ENCODE measurements around the gene DRAP1. TPM values are rescaled to one million over a fixed set of nuclear protein-coding genes. Genes with fewer than 3 reads are reported as not detected.

The DRAP1 gene
- total RNA-seq, 1 donor from 2014 or later: 68.5 TPM

DNA sequence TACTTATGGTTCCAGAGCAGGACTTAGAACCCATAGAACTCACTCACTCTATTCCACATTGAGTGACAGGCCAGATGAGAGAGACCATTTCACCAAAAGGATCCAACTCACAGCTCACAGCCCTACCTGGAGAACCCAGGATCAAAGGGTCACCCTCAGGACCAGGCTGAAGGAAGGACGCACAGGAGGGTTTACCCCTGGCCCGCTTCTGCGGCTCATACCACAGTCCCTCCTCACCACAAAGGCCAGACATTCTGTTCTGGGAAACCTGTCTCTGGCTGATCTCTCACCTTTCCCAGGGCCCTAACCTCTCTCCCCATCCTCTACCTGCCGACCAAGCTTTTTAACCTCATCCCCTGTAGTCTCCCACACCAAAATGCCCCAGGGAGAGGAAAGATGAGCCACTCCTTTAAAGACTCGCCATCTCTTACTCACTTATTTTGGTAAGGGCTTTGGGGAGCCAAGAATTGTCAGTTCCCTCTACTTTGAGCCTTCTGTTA lies 23.7 kb upstream of the DRAP1 start:
- no peak for TF ChIP-seq CTCF (IDR thresholded peaks at IDR 0.05; ENCODE audit: unreplicated experiment)
- H3K4me3 Mint-ChIP-seq: no peak overlapping the region

GRCh38 chr11:65896034-65896999 lies 22.9 kb upstream of the DRAP1 start:
- no peak overlapping the region for H3K4me3 Mint-ChIP-seq
- no peak for TF ChIP-seq CTCF (IDR thresholded peaks at IDR 0.05; ENCODE audit: unreplicated experiment)
- H3K27me3 Mint-ChIP-seq (ENCODE audit: low read depth): peaks cover 63% of the 10 kb centered on the region
- no peak for DNase-seq (ENCODE audit: low spot score in 2 of 2, unreplicated experiment in 2 of 2)
- H3K36me3 Mint-ChIP-seq: no peaks in the 10 kb centered on the region
- no peaks in the 10 kb centered on the region for H3K9me3 Mint-ChIP-seq
- peaks cover 13% of the 10 kb centered on the region for H3K4me1 Mint-ChIP-seq
- H3K27ac Mint-ChIP-seq: no peak overlapping the region

More for the DNA sequence above, 23.7 kb upstream of the DRAP1 start:
- Mint-ChIP-seq H3K27me3 (ENCODE audit: low read depth) (peaks cover 55% of the 10 kb centered on the region), H3K4me1 (peaks cover 13% of the 10 kb centered on the region), H3K9me3 (no peaks in the 10 kb centered on the region), H3K27ac (no peak overlapping the region), H3K36me3 (no peaks in the 10 kb centered on the region)
- no peak for DNase-seq (ENCODE audit: low spot score in 2 of 2, unreplicated experiment in 2 of 2)

GRCh38 chr11:65897020-65897471 lies 22.2 kb upstream of the DRAP1 start:
- peaks cover 70% of the 10 kb centered on the region for H3K27me3 Mint-ChIP-seq (ENCODE audit: low read depth)

GRCh38 chr11:65898656-65899355 lies 20.4 kb upstream of the DRAP1 start:
- Mint-ChIP-seq H3K4me3 (peak overlapping the region; percentile 62), H3K27me3 (ENCODE audit: low read depth) (peaks cover 81% of the 10 kb centered on the region), H3K27ac (peak overlapping the region; percentile 53), H3K4me1 (peaks cover 3% of the 10 kb centered on the region), H3K9me3 (no peaks in the 10 kb centered on the region), H3K36me3 (no peaks in the 10 kb centered on the region)
- DNase-seq (ENCODE audit: low spot score in 2 of 2, unreplicated experiment in 2 of 2): no peak
- no peak for TF ChIP-seq CTCF (IDR thresholded peaks at IDR 0.05; ENCODE audit: unreplicated experiment)

More at GRCh38 chr11:65897020-65897471, 22.2 kb upstream of the DRAP1 start:
- TF ChIP-seq CTCF (IDR thresholded peaks at IDR 0.05; ENCODE audit: unreplicated experiment): no peak
- no peak for DNase-seq (ENCODE audit: low spot score in 2 of 2, unreplicated experiment in 2 of 2)
- Mint-ChIP-seq H3K4me3 (no peak overlapping the region), H3K9me3 (no peaks in the 10 kb centered on the region), H3K36me3 (no peaks in the 10 kb centered on the region), H3K27ac (no peak overlapping the region), H3K4me1 (peaks cover 11% of the 10 kb centered on the region)

DNA sequence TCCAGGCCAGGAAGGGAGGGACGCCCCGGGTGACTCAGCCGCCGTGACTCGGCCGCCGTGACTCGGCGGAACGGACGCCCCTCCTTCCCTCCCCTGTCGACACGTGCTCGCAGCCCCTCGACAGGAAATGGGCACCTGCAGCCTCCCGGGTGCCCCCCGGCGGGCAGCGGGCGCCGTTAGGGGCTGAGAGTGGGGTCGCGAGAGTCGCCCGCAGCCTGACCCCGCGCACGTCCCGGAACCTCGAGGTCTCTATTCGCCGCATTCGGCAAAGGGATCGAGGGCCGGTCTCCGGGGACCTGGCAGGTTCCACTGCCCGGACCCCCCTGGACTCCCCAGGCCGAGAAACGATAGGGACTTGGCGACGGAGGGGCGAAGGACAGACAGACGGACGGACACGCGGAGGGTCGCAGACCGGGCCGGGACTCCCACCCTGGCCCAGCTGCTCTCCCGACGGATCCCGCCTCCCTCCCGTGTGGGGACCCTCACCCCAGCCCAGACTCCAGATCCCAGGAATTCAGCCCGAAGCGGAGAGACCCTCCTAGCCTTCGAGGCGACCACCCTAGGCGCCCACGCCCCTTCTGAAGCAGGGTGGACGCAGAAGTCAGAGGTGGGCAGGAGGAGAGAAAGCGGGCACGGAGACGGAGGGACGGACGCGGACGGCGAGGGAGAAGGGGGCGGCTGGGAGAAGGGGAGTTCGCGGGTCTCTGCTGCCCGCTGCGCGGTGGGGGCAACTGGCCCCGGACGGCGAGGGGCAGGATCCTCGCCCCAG lies 19.7 kb upstream of the DRAP1 start:
- no peaks in the 10 kb centered on the region for H3K36me3 Mint-ChIP-seq
- H3K27me3 Mint-ChIP-seq (ENCODE audit: low read depth): peaks cover 85% of the 10 kb centered on the region
- TF ChIP-seq CTCF (IDR thresholded peaks at IDR 0.05; ENCODE audit: unreplicated experiment): no peak
- no peaks in the 10 kb centered on the region for H3K9me3 Mint-ChIP-seq
- H3K27ac Mint-ChIP-seq: no peak overlapping the region
- no peak for DNase-seq (ENCODE audit: low spot score in 2 of 2, unreplicated experiment in 2 of 2)
- peak overlapping the region; percentile 50 for H3K4me3 Mint-ChIP-seq
- peaks cover 3% of the 10 kb centered on the region for H3K4me1 Mint-ChIP-seq

All from mesothelial cell of epicardium (in vitro differentiated cells).